Thyroid gland (tissue), 4 donors: ENCODE measurements around the gene ADARB2. TPM values are rescaled to one million over a fixed set of nuclear protein-coding genes. Genes with fewer than 3 reads are reported as not detected.

Experiments
- DNase-seq, 2 donors: peaks; one replicate each; pipeline ENCODE4 v3.0.0-alpha.2; 2019
- H3K27ac ChIP-seq, 3 donors: fragments of 200-600 bp; sonication (generic); 1 replicate in 2 of 3; 2 replicates in 1 of 3; pipeline ENCODE4 v1.5.1; 2016 to 2019; ENCODE audit warnings: mild to moderate bottlenecking in 1 of 3, moderate library complexity in 1 of 3
- H3K27me3 ChIP-seq: fragments of 200-600 bp; sonication (generic); one replicate; pipeline ENCODE4 v1.5.1; 2019
- H3K36me3 ChIP-seq, 2 donors: fragments of 200-600 bp; sonication (generic); one replicate each; pipeline ENCODE4 v1.5.1; 2016 to 2019
- H3K4me1 ChIP-seq, 2 donors: fragments of 200-600 bp; sonication (generic); one replicate each; pipeline ENCODE4 v1.5.1; 2017 to 2019
- H3K4me3 ChIP-seq, 3 donors: fragments of 200-600 bp; sonication (generic); replicated peaks in 1 of 3; 1 replicate in 2 of 3; 2 replicates in 1 of 3; pipeline ENCODE4 v1.5.1; 2016; ENCODE audit warnings: mild to moderate bottlenecking in 1 of 3
- H3K9me3 ChIP-seq: fragments of 200-600 bp; sonication (generic); one replicate; pipeline ENCODE4 v1.5.1; 2017
- CTCF ChIP-seq, 6 experiments: fragments of 200-600 bp in 3 of 6; fragments of 450-650 bp in 3 of 6; sonication (generic) in 3 of 6; IDR thresholded peaks; one replicate each; pipeline ENCODE4 v1.5.1; 2016 to 2019; ENCODE audit warnings: antibody characterized with exemption in 6 of 6, mild to moderate bottlenecking in 2 of 6, inconsistent platforms in 1 of 6, moderate library complexity in 1 of 6
- POLR2A ChIP-seq, 2 donors: fragments of 450-650 bp; IDR thresholded peaks; one replicate each; pipeline ENCODE4 v1.6.1; 2017; ENCODE audit warnings: antibody characterized with exemption in 2 of 2, mild to moderate bottlenecking in 2 of 2, moderate library complexity in 1 of 2
- WGBS, 2 donors: methylation state at CpG; one replicate each; pipeline ENCODE4 v1.1.5; 2017; 5-methylcytosine and 5-hydroxymethylcytosine counted together
- intact Hi-C: fragments of 100-400 bp; cut with DNase I; formaldehyde crosslinking; loops from one replicate; pipeline ENCODE4 v1.15.1; 2023
- total RNA-seq, 4 donors: library from RNA; depleted of rRNA; stranded (reverse); fragments of >200 nt; gene quantifications; one replicate each; pipeline ENCODE4 v1.2.3, GENCODE V29; 2016

ADARB2 gene
- total RNA-seq, 4 donors from 2014 or later, result 0.08 to 0.15 TPM; not detected in 2

- intact Hi-C loops, result no loop called here
- Histone ChIP-seq H3K36me3 (no peaks in the 10 kb centered on the region), H3K9me3 (no peaks in the 10 kb centered on the region), H3K4me1 (no peaks in the 10 kb centered on the region), H3K27me3 (no peaks in the 10 kb centered on the region), H3K4me3 (no peak overlapping the region), H3K27ac (no peak overlapping the region)
- no peak for DNase-seq
- no peak for TF ChIP-seq CTCF (IDR thresholded peaks at IDR 0.05)
- no peak for TF ChIP-seq POLR2A (IDR thresholded peaks at IDR 0.05)
- 82 to 87% methylated on average over 15 to 21 of the region's 21 CpGs for WGBS, 2 donors
These were observed 265.0 kb downstream of the ADARB2 start for GRCh38 chr10:1472178-1472958.

DNA sequence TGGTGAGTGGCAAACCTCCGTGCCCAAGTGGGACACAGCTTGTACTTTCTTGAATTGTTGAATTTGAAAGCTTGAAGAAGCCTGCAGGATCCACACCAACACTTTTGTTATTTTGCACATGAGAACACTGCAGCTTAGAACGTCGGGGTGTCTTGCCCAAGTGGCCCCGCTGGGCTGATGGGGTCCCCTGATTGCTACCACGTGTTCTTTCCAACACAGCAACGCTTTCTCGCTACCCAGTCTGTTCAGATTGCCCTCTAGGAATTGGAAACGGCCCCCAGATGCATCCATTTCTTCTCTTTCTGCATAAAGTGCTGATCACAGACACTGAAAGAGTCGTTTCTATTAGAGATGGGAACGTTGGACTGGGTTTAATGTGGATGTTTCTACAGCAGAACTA, 268.5 kb downstream of the ADARB2 start:
- H3K27ac ChIP-seq, result no peak overlapping the region
- no peaks in the 10 kb centered on the region for H3K9me3 ChIP-seq
- H3K4me1 ChIP-seq, result no peaks in the 10 kb centered on the region
- no peak for DNase-seq
- no peak overlapping the region for H3K4me3 ChIP-seq
- H3K27me3 ChIP-seq, result no peaks in the 10 kb centered on the region
- TF ChIP-seq CTCF (IDR thresholded peaks at IDR 0.05), result no peak
- TF ChIP-seq POLR2A (IDR thresholded peaks at IDR 0.05), result no peak
- intact Hi-C loops, result no loop called here
- 52 to 73% methylated on average over 10 of the region's 10 CpGs for WGBS, 2 donors
- H3K36me3 ChIP-seq, result no peaks in the 10 kb centered on the region

DNA sequence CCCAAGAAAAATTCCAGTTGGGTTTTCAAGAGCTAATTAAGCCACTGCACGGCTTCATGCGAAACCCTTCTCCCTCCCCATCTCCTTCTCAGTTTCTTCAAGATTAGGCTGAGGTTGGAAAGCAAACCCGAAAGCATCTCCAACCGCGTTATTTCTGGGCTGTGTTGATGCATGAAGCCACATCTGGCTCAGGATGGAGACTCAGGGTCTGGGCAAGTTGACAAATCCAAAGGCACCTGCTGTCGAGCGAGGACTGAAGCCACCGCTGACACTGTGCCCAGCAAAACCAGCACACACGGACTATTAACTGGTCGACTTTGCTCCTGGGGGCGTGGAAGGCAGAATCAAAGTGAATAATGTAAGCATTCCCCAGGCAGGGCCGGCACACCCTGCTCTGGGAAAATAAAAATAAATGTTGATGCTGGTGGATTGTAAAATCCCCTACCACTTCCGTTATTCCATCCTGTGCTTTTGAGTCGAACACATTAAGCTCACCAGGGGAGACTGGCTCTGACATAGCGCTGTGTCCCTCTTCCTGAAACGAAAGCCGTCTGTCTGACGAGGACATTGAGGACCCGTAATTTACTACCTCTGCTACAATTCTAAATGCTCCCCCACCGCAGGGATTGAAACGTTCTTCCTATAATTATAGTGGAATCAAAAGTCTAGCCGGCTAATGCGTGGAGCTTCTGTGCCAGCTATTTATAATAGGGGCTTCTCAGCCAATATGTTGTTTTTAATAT, 269.8 kb downstream of the ADARB2 start:
- H3K36me3 ChIP-seq, result no peaks in the 10 kb centered on the region
- H3K27ac ChIP-seq, result no peak overlapping the region
- no peak for DNase-seq
- intact Hi-C loops, result no loop called here
- 61 to 64% methylated on average over 23 of the region's 23 CpGs for WGBS, 2 donors
- no peaks in the 10 kb centered on the region for H3K9me3 ChIP-seq
- TF ChIP-seq CTCF (IDR thresholded peaks at IDR 0.05), result no peak
- TF ChIP-seq POLR2A (IDR thresholded peaks at IDR 0.05), result no peak
- no peak overlapping the region for H3K4me3 ChIP-seq
- H3K4me1 ChIP-seq, result no peaks in the 10 kb centered on the region
- no peaks in the 10 kb centered on the region for H3K27me3 ChIP-seq

GRCh38 chr10:1465993-1466764, 271.1 kb downstream of the ADARB2 start:
- Histone ChIP-seq H3K4me1 (no peaks in the 10 kb centered on the region), H3K27me3 (no peaks in the 10 kb centered on the region), H3K4me3 (no peak overlapping the region), H3K36me3 (no peaks in the 10 kb centered on the region), H3K27ac (no peak overlapping the region), H3K9me3 (no peaks in the 10 kb centered on the region)
- 64 to 71% methylated on average over 16 to 19 of the region's 19 CpGs for WGBS, 2 donors
- no peak for DNase-seq
- intact Hi-C loops, result no loop called here
- TF ChIP-seq POLR2A (IDR thresholded peaks at IDR 0.05) (no peak), CTCF (IDR thresholded peaks at IDR 0.05) (no peak)
